ENCODE data around the gene NPL.

The NPL gene

GRCh38 chr1:182779530-182779929 is 10.0 kb upstream of the NPL start:
- DNase-seq: no peak

GRCh38 chr1:182781841-182782586 is 7.6 kb upstream of the NPL start:
- DNase-seq: peak; percentile 58 to 73

GRCh38 chr1:182782587-182782913 is 7.0 kb upstream of the NPL start:
- DNase-seq: no peak

- DNase-seq: no peak
Measured at GRCh38 chr1:182783068-182783467, 6.5 kb upstream of the NPL start.

DNA sequence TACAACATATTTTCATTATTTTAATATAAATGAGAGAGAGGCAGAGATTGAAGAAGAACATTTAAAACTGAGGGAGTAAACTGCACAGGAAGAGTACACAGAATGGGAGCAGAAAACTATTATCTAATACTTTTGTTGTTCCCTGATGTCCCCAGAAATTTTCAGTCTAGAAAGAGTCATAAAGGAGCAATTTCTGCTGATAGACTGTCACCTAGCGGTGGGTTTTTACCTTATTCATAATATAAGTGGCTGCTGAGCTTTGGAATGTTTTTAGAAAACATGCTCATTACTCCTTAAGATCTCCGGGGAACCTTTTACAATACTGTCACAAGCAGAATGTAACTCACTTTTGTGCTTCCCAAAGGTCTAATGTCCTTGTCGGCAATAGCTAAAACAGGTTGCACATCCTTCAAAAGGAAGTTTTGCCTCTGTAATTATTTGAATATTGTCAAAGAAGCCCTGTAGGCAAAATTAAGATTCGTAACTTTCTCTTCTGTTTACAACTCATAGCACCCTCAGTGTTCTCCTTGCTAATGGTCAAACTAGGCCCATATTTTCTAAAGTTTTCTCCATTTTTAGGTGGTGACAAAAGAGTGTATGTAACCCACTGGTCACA is 4.9 kb upstream of the NPL start:
- peak; percentile 51 to 53 for DNase-seq

- no peak for DNase-seq
Measured at GRCh38 chr1:182785181-182785580, 4.4 kb upstream of the NPL start.

DNA sequence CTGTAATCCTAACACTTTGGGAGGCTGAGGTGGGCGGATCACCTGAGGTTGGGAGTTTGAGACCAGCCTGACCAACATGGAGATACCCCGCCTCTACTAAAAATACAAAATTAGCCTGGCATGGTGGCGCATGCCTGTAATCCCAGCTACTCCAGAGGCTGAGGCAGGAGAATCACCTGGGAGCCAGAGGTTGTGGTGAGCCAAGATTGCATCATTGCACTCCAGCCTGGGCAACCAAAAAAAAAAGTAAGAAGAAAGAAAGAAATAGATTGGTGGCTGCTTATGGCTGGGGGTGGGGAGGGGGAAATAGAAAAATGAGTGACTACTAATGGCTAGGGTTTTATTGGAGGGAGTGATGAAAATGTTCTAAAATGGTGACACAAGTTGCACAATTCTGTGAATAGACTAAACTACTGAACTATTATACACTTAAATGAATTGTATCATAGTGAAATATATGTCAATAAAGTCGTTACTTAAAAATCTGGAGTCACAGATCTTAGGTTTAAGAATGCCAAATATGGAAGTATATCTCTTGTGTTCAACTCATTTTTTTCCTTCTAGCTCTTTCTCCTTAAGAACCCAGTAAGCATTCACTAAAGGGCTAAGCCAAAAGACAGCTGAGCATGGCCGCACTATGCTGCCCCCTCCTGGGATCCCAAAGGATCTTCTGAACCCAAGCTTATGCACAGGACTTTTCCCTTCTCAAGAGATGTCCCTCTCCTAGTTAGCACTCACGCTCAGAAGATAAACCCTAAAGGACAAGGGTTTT is 3.2 kb upstream of the NPL start:
- DNase-seq: peak; percentile 38 to 63

DNA sequence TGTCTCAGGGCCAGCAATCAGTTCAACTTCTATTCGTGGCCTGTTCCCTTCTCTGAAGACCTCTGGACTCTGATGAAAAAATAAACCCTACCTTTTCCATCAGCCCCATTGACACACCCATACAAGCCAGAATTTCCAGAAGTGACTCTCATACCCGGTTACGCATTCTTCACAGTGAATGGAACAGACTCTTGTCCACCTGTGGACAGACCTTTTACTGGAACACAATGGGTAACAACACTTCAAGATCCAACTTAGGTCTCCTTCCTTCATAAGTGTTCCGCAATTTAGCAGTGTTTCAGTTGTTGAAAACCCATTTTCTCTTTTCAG is 2.6 kb upstream of the NPL start:
- DNase-seq: no peak

- DNase-seq: no peak
Measured at GRCh38 chr1:182791281-182792179, 2.0 kb downstream of the NPL start.

- DNase-seq: no peak
Measured at GRCh38 chr1:182794091-182794490, 4.5 kb downstream of the NPL start.

DNA sequence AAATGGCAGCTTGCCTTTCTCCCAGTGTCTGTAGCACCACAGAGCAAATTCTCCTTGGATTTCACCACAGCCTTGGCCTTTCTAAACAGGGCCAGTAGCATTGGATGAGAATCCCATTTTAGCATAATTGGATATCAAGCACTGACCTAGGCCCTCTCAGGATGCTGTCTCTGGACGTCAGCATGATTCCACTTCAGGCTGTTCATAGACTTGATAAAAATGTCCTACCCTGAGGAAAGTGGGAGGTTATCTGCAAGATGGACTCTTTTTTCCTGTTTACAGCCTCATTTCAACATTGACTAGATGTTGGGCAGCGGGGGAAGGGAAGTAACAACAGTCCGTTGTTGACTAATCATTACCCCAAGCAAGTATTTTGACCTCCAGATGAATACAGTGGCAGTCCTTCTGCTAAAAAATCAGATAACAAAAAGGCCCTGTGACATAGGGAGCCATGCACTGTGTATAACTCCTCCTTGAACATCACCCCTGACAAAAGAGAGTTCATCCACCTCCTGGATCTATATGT is 5.2 kb downstream of the NPL start:
- DNase-seq: no peak

GRCh38 chr1:182795563-182796228 is 6.1 kb downstream of the NPL start:
- no peak for DNase-seq

DNA sequence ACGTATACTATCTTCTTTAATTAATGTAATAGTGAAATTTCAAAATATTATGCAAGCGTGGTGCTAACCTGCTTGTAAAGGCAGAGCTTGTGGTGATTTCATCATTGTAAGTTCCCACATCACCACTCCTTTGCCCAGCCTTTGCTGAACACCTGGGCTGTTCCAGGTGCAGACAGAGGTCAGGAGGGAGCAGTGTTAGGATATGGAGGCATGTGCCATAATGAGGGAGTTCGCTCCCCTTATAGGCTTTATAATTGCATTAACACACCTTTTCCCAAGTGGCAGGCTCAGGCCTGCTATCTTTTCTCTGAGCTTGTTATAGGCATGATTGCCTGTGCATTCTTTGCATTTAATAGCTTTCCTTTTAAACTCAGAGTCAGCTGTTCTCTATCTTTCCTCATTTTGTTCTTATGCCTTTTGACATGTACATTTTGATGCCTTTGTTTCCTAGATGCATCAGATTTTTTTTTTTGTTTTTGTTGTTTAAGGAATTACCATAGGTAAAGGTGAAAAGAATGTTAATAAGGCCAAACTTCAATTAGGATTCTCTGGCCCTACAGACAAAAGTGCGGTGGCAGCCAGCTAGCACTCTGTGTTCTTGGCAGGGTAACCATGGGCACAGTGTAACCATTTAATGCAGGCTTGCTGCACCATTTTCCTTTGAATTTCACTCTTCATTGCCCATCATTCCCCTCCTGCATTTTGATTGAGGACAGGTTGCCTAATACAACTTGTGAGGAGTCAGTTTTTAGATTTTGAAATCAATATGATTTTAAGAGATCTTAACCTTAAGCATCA is 12.6 kb downstream of the NPL start:
- no peak for DNase-seq

GRCh38 chr1:182803846-182804245 is 14.3 kb downstream of the NPL start:
- DNase-seq: no peak

DNA sequence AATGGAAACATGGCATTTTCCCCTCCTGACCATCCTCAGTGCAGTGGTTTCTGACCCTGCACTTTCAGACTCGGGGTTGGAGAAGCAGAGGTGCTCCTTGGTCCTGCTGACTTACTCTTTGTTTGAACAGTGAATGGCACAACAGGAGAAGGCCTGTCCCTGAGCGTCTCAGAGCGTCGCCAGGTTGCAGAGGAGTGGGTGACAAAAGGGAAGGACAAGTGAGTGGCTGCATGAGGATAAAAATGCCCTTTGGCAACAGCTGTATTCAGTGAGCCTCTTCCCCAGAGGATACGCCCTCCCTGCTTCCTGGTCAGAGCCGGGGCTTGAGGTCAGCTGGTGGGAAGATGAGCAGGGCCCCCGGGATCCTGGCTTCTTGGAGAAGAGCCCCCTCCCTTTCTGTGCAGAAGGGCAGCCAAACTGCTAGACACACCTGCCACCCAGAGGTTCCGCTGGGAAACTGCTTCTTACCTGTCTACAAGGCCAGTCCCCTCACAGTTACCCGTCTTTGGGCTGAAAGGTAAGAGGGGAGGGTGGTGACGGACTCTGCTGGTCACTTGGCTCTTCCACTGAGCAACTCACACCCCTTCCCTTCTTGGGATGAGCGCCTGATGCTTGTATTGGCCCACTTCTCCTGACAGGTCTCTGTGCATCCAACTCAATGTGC is 16.6 kb downstream of the NPL start:
- DNase-seq: no peak

- DNase-seq: no peak
Measured at GRCh38 chr1:182807907-182808306, 18.3 kb downstream of the NPL start.

GRCh38 chr1:182809414-182809957 is 19.9 kb downstream of the NPL start:
- no peak for DNase-seq

DNA sequence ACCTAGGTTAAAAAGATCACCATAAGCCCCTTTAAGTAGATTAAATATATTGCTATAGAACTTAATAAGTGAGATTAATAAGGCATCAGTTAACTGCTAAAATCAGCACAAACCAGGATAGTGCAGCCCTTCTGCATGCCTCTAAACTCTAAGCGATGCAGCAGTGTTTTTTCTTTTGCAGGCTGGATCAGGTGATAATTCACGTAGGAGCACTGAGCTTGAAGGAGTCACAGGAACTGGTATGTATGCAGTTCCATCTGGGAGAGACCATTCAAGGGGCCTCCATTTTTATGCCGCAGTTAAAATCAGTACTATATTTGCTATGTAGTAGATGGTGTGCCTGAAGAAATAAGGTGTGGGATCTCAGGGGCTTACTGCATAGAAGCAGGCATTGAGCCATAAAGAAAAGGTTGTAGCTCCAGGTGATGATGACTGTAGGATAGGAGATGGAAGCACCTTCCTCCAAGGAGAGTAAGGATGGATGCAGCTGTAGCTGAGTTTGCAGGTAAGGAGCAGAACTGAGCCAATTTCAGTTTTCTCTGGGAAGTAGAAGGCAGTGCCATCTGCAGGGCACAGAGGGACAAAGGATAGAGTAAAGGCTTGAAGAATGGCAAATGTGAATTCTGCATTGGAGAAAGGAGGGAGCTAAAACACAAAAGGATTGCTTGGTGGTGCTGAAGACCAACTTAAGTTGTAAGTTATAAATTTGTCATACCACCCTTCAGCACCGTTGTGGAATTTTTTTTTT is 22.6 kb downstream of the NPL start:
- DNase-seq: no peak

DNA sequence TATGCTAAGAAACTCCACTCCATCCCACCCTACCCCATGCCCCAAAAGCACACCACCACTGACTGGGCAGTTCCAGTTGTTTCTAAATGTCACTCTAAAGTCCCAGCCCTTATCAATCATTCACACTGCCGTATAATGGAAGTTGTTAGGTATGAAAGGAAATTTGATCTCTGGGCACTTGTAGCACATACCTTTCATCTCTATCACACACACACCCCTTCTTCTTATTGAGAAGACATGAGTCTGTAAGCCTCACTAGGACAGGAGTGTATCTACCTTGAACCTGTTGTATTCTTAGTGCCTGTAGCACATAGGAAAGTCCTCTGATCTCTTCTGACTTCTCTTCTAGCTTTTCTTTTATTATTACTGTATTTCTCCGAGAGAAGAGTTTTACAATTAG is 27.3 kb downstream of the NPL start:
- no peak for DNase-seq

- no peak for DNase-seq
Measured at GRCh38 chr1:182817802-182818201, 28.2 kb downstream of the NPL start.

Measured in NCI-H187 (cell line).